Activated T-cell treated with anti-CD3 and anti-CD28 coated beads, Interleukin-2, amount 50 U/mL, for 72 hours (primary cell): Measurements from ENCODE around the gene FMNL3. TPM values are rescaled to one million over a fixed set of nuclear protein-coding genes. Genes with fewer than 3 reads are reported as not detected.

Experiments
- ATAC-seq, 2 donors: fragments of 150-1000 bp; cut with Tn5 transposase; replicated peaks in 1 of 2; 2 replicates each; pipeline ENCODE4 v1.10.0; 2021; ENCODE audit warnings: moderate library complexity in 2 of 2, mild to moderate bottlenecking in 1 of 2
- DNase-seq, 2 donors: peaks; one replicate each; pipeline ENCODE4 v3.0.0; 2021 to 2022; ENCODE audit warnings: mixed read lengths in 1 of 2
- H3K27ac Mint-ChIP-seq: one replicate; pipeline ENCODE4 v1.8.0; 2022; ENCODE audit warnings: mild to moderate bottlenecking, moderate library complexity, mixed read lengths
- H3K27me3 Mint-ChIP-seq: one replicate; pipeline ENCODE4 v1.8.0; 2022; ENCODE audit warnings: low read depth, mixed read lengths
- H3K36me3 Mint-ChIP-seq, 2 donors: one replicate each; pipeline ENCODE4 v1.8.0; 2022; ENCODE audit warnings: mixed read lengths in 2 of 2, mild to moderate bottlenecking in 1 of 2; ENCODE audit not compliant: insufficient read depth in 2 of 2
- H3K4me1 Mint-ChIP-seq: one replicate; pipeline ENCODE4 v1.8.0; 2022; ENCODE audit warnings: low read depth, mixed read lengths
- H3K4me3 Mint-ChIP-seq, 2 donors: one replicate each; pipeline ENCODE4 v1.8.0; 2022; ENCODE audit warnings: mild to moderate bottlenecking in 2 of 2, mixed read lengths in 2 of 2, moderate library complexity in 2 of 2
- H3K9me3 Mint-ChIP-seq, 2 donors: one replicate each; pipeline ENCODE4 v1.8.0; 2022; ENCODE audit warnings: mixed read lengths in 2 of 2
- total RNA-seq, 2 donors: library from RNA; stranded (reverse); gene quantifications; one replicate each; pipeline ENCODE4 v1.2.3, GENCODE V29; 2022

The FMNL3 gene
- total RNA-seq, 2 donors from 2014 or later: 40.6 to 42.0 TPM

GRCh38 chr12:49604856-49605255, 102.3 kb downstream of the FMNL3 start:
- H3K4me3 Mint-ChIP-seq: no peak overlapping the region
- no peaks in the 10 kb centered on the region for H3K36me3 Mint-ChIP-seq
- no peak for ATAC-seq
- H3K27me3 Mint-ChIP-seq: no peaks in the 10 kb centered on the region
- no peaks in the 10 kb centered on the region for H3K9me3 Mint-ChIP-seq
- H3K4me1 Mint-ChIP-seq: peaks cover 10% of the 10 kb centered on the region
- no peak overlapping the region for H3K27ac Mint-ChIP-seq
- DNase-seq: no peak

DNA sequence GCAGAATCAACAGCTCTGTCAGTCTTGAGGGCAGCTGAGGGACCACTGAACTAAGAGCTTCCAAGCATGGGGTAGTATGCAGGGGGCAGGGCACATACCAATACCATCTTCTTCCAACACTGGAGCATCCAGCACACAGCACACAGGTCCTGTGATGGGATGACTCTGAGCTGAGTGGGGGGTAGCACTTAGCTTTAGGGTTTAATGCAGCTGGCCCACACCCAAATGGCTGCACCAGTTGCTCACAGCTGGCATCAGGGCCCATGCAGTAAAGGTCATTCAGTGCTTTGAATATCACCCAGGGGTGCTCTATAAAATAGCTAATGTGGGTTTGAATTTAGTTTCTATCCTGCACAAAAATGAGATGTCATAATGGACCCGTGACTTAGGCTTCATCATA, 103.5 kb downstream of the FMNL3 start:
- Mint-ChIP-seq H3K27ac (no peak overlapping the region), H3K9me3 (no peaks in the 10 kb centered on the region), H3K36me3 (no peaks in the 10 kb centered on the region), H3K4me1 (peaks cover 10% of the 10 kb centered on the region), H3K27me3 (no peaks in the 10 kb centered on the region), H3K4me3 (no peak overlapping the region)
- DNase-seq (no peak), ATAC-seq (no peak)

GRCh38 chr12:49599961-49600360, 107.2 kb downstream of the FMNL3 start:
- H3K4me3 Mint-ChIP-seq: no peak overlapping the region

GRCh38 chr12:49598527-49598926, 108.7 kb downstream of the FMNL3 start:
- no peak overlapping the region for H3K4me3 Mint-ChIP-seq
- H3K4me1 Mint-ChIP-seq: no peaks in the 10 kb centered on the region
- no peaks in the 10 kb centered on the region for H3K36me3 Mint-ChIP-seq
- H3K9me3 Mint-ChIP-seq: no peaks in the 10 kb centered on the region
- H3K27me3 Mint-ChIP-seq: no peaks in the 10 kb centered on the region
- DNase-seq: no peak
- H3K27ac Mint-ChIP-seq: no peak overlapping the region
- ATAC-seq: no peak

More at GRCh38 chr12:49599961-49600360, 107.2 kb downstream of the FMNL3 start:
- Mint-ChIP-seq H3K9me3 (no peaks in the 10 kb centered on the region), H3K27me3 (no peaks in the 10 kb centered on the region), H3K4me1 (peaks cover 2% of the 10 kb centered on the region), H3K27ac (peak overlapping the region; percentile 25), H3K36me3 (no peaks in the 10 kb centered on the region)
- ATAC-seq (no peak), DNase-seq (no peak)

GRCh38 chr12:49588721-49589516, 118.3 kb downstream of the FMNL3 start:
- no peak for ATAC-seq
- Mint-ChIP-seq H3K27me3 (no peaks in the 10 kb centered on the region), H3K36me3 (peaks cover 2 to 7% of the 10 kb centered on the region in 2 donors), H3K4me3 (no peak overlapping the region), H3K9me3 (no peaks in the 10 kb centered on the region), H3K4me1 (no peaks in the 10 kb centered on the region), H3K27ac (no peak overlapping the region)
- DNase-seq: no peak

GRCh38 chr12:49588281-49588680, 118.9 kb downstream of the FMNL3 start:
- H3K36me3 Mint-ChIP-seq: peaks cover 2 to 7% of the 10 kb centered on the region in 2 donors
- no peak overlapping the region for H3K27ac Mint-ChIP-seq
- DNase-seq (no peak), ATAC-seq (no peak)
- H3K27me3 Mint-ChIP-seq: no peaks in the 10 kb centered on the region
- no peaks in the 10 kb centered on the region for H3K9me3 Mint-ChIP-seq
- H3K4me3 Mint-ChIP-seq: no peak overlapping the region
- no peaks in the 10 kb centered on the region for H3K4me1 Mint-ChIP-seq

GRCh38 chr12:49587174-49587908, 119.9 kb downstream of the FMNL3 start:
- no peaks in the 10 kb centered on the region for H3K9me3 Mint-ChIP-seq
- DNase-seq (no peak), ATAC-seq (no peak)
- H3K4me1 Mint-ChIP-seq: peaks cover 2% of the 10 kb centered on the region
- no peak overlapping the region for H3K27ac Mint-ChIP-seq
- peaks cover 3 to 5% of the 10 kb centered on the region in 2 donors for H3K36me3 Mint-ChIP-seq
- H3K27me3 Mint-ChIP-seq: no peaks in the 10 kb centered on the region
- no peak overlapping the region for H3K4me3 Mint-ChIP-seq

Other genes starting within 250 kb of the FMNL3 start
- gene KCNH3, start 168.4 kb downstream of the FMNL3 start, total RNA-seq: 1 to 10 TPM; 1.5 to 1.7 TPM
- 10 to 100 TPM; 59.4 to 73.8 TPM for gene MCRS1, start 139.3 kb downstream of the FMNL3 start, total RNA-seq
- gene FAM186B, start 101.8 kb downstream of the FMNL3 start, total RNA-seq: under 1 TPM; 0.74 to 0.82 TPM
- gene PRPF40B, start 83.8 kb downstream of the FMNL3 start, total RNA-seq: 10 to 100 TPM in 1 of 2 donors, 1 to 10 TPM in 1; 8.5 to 14.0 TPM
- 100 to 1,000 TPM; 755 to 785 TPM for gene TMBIM6, start 34.2 kb upstream of the FMNL3 start, total RNA-seq
- 1 to 10 TPM; 5.4 to 5.6 TPM for gene NCKAP5L, start 121.0 kb upstream of the FMNL3 start, total RNA-seq
- gene BCDIN3D, start 135.7 kb upstream of the FMNL3 start, total RNA-seq: 10 to 100 TPM in 1 of 2 donors, 1 to 10 TPM in 1; 9.0 to 10.8 TPM
- gene FAIM2, start 196.5 kb upstream of the FMNL3 start, total RNA-seq: under 1 TPM; 0.39 to 0.67 TPM
- gene AQP2, start 243.3 kb upstream of the FMNL3 start, total RNA-seq: not detected